D721Med (cell line): ENCODE results near the gene ATXN2L.
"Not testable (repeated sequence)": the region's sequence is repeated elsewhere in the genome, so short reads cannot be mapped to it uniquely, and the experiment has no call there.

Experiments used
- DNase-seq: peaks from one replicate; pipeline ENCODE4 v3.0.0; 2011; ENCODE audit warnings: low spot score; ENCODE audit not compliant: insufficient read length
- FAIRE-seq: peaks from 2 replicates; lab custom pipeline; 2011; peaks lifted over from hg19 to GRCh38; lab: Jason Lieb, UNC
- CTCF ChIP-seq: IDR thresholded peaks from 2 replicates; pipeline ENCODE4 v1.5.1; 2012; ENCODE audit warnings: mild to moderate bottlenecking, control low read depth; ENCODE audit not compliant: insufficient read depth; ENCODE audit errors: missing control alignments

The ATXN2L gene, protein sequence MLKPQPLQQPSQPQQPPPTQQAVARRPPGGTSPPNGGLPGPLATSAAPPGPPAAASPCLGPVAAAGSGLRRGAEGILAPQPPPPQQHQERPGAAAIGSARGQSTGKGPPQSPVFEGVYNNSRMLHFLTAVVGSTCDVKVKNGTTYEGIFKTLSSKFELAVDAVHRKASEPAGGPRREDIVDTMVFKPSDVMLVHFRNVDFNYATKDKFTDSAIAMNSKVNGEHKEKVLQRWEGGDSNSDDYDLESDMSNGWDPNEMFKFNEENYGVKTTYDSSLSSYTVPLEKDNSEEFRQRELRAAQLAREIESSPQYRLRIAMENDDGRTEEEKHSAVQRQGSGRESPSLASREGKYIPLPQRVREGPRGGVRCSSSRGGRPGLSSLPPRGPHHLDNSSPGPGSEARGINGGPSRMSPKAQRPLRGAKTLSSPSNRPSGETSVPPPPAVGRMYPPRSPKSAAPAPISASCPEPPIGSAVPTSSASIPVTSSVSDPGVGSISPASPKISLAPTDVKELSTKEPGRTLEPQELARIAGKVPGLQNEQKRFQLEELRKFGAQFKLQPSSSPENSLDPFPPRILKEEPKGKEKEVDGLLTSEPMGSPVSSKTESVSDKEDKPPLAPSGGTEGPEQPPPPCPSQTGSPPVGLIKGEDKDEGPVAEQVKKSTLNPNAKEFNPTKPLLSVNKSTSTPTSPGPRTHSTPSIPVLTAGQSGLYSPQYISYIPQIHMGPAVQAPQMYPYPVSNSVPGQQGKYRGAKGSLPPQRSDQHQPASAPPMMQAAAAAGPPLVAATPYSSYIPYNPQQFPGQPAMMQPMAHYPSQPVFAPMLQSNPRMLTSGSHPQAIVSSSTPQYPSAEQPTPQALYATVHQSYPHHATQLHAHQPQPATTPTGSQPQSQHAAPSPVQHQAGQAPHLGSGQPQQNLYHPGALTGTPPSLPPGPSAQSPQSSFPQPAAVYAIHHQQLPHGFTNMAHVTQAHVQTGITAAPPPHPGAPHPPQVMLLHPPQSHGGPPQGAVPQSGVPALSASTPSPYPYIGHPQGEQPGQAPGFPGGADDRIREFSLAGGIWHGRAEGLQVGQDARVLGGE

DNA sequence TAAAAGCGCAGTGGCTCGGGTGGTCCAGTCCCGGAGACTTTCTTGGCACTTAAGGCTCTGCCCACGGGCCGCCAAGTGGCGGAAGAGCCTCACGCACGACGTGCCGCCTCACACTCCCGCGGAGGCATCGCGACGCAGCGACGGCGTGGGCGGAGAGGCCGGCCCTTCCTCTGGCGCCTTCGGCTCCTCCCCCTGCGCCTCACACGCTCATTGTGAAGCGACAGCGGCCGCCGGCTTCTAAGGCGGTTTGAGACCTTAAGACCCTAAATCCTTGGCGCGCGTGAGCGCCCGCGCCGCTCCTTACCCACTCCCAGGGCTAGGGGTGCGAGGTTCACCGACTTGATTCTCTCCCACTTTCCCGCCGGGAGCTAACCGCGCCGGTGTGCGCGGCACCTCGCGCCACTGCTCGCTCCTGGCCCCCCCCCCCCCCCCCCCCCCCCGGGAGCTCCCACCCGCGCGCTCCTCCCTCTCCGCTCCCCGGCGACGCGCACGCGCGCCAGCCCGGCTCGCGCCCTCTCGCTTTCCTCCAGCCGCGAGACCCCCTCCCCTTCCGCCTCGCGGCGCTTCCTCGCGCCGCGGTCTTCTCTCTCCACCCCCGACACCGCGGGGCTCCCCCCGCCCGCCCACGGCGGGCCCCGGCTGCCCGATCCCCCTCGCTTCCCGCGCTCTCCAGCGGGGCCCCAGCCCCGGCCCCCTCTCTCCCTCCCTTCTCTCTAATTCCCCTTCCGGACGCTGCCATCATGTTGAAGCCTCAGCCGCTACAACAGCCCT lies at the start of gene ATXN2L:
TSS of gene ATXN2L (plus strand) at position 480 of the 771 bp plus-strand sequence. CDS start at position 741, 261 bp downstream.
- no peak for TF ChIP-seq CTCF
- FAIRE-seq: no peak
- DNase-seq: peak; percentile 49

DNA sequence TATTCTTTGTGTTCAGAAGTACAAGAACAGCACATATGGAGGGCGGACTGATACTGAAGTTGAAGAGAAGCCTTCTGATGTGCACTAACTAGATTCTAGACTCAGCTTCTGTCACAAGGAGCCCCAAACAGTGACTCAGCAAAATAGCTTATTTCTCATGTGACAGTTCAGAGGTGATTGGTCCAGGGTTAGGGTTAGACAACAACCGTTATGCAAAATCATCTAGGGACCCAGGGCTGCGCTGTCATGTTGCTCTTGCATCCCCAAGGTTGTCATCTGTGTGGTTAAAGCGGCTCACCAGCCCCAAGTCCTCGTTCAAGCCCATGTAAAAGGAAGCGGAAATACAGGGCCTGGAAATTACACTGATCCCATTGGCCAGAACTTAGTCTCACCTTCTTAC lies 41.1 kb upstream of the ATXN2L start:
- not testable (repeated sequence) for FAIRE-seq, DNase-seq

GRCh38 chr16:28782357-28782756 lies 40.4 kb upstream of the ATXN2L start:
- not testable (repeated sequence) for FAIRE-seq, DNase-seq

DNA sequence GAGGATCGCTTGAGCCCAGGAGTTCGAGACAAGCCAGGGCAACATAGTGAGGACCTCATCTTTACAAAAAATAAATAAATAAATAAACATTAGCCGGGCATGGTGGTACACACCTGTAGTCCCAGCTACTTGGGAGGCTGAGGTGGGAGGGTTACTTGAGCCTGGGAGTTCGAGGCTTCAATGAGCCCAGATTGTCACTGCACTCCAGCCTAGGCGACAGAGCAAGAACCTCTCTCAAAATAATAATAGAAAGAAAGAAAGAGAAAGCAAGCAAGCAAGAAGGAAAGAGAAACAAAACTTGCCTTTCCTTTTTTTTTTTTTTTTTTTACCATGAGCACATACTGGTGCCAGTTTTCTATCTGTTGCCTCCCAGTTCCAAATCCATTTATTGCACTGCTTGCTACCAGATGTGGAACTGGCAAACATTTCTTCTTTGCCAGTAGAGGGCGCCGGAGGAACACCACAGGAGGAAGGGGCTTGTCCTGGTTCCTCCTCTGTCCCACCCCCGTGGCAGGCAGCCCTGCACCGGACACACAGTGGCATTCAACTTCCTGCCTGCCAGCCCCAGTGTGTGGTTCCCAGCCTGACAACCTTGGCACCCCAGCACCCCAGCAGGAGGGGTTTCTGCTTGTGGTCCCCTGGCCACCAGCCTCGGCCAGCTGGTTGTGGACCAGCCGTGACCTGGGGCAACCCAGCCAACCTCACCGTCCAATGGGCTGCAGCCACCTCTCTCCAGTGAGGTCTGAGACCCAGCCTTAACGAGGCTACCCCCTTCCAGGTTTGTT lies 20.4 kb upstream of the ATXN2L start:
- TF ChIP-seq CTCF: peak; percentile 45
- not testable (repeated sequence) for FAIRE-seq, DNase-seq

DNA sequence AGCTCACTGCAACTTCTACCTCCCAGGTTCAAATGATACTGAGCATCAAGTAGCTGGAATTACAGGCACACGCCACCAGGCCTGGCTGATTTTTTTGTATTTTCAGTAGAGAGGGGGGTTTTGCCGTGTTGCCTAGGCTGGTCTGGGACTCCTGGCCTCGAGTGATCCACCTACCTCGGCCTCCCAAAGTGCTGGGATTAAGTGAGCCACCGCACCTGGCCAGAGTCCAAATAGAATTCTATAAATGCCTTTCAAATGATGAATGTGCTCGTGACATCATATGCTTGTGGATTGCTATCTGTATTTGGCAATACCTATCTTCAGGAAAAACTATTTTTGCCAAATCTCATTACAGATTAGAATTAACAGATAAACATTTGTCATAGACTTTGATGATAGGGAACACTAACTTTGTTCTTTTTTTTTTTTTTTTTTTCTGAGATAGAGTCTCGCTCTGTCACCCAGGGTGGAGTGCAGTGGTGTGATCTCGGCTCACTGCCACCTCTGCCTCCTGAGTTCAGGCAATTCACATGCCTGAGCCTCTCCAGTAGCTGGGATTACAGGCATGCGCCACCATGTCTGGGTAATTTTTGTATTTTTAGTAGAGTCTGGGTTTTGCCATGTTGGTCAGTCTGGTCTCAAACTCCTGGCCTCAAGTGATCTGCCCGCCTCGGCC lies 15.2 kb upstream of the ATXN2L start:
- FAIRE-seq, DNase-seq: not testable (repeated sequence)

GRCh38 chr16:28820016-28820415 lies 2.8 kb upstream of the ATXN2L start:
- FAIRE-seq: no peak
- no peak for TF ChIP-seq CTCF

GRCh38 chr16:28820546-28820945 lies 2.3 kb upstream of the ATXN2L start:
- not testable (repeated sequence) for FAIRE-seq, DNase-seq

More at GRCh38 chr16:28820016-28820415, 2.8 kb upstream of the ATXN2L start:
- DNase-seq: no peak

DNA sequence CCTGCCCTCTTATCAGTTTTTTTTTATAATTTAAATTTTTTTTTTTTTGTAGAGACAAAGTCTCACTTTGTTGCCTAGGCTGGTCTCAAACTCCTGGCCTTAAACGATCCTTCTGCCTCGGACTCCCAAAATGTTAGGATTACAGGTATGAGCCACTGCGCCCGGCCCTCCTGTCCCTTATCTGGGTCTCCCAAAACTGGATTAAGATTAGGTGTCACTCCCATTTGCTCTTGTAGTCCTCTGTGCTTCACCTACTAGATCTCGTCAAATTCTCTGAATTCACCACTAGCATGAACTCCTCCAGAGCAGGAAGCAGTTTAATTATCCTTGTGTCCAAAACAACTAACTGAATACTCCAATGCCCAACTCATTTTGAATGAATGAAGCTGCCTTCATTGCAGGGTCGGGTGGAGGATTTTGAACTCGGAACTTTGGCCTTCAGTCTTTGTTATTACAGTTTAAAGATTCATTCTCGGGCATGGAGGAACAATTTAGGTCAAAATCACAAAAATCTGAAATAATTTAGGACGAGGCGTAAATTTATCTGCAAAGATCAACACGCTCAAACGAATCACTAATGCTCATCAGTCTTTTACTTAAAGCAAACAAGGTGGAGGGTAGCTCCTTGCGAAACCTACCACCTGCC lies 802 bp upstream of the ATXN2L start:
- no peak for FAIRE-seq
- TF ChIP-seq CTCF: no peak
- DNase-seq: no peak
